ENCODE results near the gene MAP3K10.

MAP3K10 gene

DNA sequence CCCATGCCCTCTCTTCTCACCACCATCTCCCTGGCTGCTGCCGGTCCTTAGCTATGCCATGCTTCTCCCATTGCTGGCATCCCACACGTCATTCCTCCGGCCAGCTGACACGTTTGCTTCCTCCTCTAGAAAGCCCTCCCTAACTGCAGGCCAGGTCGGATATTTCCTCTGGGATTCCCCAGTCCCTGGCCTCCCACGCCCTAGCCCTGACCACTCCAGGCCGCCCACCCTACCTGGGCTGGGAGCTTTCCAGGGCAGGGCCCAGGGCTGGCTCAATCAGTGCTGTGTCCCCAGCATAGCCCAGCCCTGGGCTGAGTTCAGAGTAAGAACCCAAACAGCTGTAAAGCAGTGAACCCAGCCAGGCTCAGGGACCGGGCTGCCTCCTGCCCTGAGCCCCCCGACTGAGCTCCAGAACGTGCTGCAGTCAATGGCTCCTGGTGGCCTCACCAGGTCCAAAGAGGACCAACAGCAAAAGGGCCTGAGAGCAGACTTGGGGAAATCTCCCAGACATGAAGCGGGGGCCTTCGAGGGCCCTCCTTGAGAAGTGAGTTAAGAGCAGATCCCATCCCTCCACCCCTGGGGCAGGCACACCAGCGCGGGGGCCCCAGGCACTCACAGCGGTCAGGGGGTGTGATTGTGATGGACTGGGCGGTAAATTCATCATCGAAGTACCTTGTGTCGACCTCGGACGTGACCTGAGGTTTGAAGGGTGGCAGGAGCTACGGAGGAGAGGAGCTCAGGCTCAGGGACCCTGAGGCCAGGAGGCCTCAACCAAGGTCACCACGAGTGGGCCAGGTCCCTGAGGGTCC lies 43.4 kb downstream of the MAP3K10 start:
- no peak for DNase-seq

- no peak for DNase-seq
These were observed 44.2 kb downstream of the MAP3K10 start for GRCh38 chr19:40235238-40236025.

GRCh38 chr19:40236026-40236355 lies 44.8 kb downstream of the MAP3K10 start:
- DNase-seq: no peak

DNA sequence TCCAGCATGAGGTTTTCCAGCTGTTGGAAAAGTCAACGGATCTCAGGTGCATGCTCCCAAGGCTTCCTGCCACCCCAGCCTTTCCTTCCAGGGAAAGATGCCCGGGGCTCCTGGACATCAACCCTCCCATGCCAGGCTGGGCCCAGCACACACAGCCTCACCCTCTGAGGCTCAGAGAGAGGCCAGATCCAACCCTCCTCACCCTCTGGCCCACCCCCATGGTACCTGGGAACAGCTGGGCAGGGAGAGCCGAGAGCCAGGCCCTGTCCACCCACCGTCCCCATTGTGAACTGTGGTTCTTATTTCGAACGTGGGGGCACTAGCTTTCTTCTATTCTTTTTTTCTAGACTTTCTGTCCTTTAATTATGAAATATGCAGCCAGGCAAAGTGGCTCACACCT lies 45.1 kb downstream of the MAP3K10 start:
- DNase-seq: no peak

DNA sequence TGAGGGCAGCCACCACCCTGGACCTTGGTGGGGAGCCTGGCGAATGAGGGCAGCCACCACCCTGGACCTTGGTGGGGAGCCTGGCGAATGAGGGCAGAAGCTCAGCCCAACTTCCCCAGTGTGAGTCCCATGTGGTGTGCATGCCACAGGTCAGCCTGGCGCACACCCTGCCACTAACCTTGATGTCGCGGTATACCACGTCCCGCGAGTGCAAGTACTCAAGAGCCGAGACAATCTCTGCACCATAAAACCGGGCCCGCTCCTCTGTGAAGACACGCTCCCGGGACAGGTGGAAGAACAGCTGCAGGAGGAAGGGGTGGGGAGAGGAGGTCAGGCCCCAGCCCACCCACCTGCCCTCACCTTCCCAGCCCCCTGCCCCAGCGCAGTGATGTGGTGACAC lies 46.6 kb downstream of the MAP3K10 start:
- DNase-seq: no peak

DNA sequence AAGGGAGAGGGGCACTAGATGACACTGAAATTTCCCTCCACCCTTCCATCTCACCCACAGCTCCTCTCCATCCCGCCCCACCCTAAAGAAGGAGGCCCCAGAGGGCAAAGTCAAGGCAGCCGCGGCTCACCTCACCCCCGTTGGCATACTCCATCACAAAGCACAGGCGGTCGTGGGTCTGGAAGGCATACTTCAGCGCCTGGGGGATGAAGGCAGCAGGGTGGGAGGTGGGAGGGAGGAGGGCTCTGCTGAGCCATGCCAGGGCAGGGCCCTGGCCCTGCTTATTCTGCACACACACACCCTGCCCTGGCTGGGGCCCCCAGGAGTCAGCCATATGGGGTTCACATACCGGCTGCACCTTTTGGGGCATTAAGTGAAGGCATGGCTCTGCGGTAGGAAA lies 47.5 kb downstream of the MAP3K10 start:
- DNase-seq: no peak

- DNase-seq: no peak
These were observed 48.4 kb downstream of the MAP3K10 start for GRCh38 chr19:40239415-40240226.

GRCh38 chr19:40240332-40240731 lies 49.1 kb downstream of the MAP3K10 start:
- no peak for DNase-seq

- DNase-seq: no peak
These were observed 50.0 kb downstream of the MAP3K10 start for GRCh38 chr19:40241125-40241808.

GRCh38 chr19:40241809-40242384 lies 50.7 kb downstream of the MAP3K10 start:
- DNase-seq: no peak

GRCh38 chr19:40242480-40242879 lies 51.3 kb downstream of the MAP3K10 start:
- DNase-seq: no peak

DNA sequence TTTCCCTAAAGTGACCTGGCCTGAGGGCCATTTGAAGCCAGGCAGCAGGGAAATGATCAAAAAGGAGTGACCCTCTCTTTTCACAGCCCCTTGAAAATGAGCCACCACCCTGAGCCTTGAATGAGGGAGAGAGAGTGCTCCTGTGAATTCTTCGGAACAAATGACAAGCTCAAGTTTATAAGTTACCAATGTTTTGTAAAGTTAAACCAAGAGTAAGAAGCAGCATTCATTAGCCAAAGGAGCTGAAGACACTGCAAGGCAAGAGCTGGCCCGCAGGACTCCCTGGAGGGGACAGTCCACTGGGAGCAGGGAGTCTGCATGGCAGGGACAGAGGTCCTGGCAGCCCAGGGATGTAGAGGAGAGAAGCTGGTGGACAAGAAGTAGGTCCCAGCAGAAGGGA lies 52.0 kb downstream of the MAP3K10 start:
- DNase-seq: no peak

DNA sequence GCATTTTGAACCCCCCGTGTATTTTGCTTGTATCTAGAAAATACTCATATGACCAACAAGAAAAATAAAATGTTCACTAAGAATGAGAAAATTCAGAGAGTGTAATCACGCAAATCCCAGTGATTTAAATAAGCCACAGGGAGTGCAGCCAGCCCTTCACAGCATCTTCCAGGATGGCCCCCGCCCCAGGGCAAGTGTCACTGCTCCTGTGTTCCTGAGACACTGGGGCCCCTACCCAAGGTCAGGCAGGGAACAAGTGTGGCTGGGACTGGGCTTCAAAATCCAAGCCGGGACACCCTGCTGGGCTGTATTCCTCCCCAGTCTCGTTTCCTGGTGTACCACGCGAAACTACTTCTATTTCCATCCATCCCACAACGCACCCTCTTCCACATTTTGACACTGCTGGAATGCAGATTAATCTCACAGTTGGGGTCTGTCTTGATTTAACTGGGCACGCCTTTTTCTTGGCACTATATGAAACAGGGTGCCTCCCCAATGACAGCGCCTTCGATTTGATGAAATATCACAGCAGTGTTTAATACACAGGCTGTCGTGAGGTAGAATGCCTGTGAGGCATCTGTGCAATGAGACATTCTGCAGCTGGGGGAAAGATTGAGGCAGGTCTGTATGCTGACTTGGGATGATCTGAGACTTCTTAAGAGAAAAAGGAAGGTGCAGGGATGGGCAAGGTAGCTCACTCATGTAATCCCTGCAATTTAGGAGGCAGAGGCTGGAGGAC lies 53.5 kb downstream of the MAP3K10 start:
- DNase-seq: no peak

DNA sequence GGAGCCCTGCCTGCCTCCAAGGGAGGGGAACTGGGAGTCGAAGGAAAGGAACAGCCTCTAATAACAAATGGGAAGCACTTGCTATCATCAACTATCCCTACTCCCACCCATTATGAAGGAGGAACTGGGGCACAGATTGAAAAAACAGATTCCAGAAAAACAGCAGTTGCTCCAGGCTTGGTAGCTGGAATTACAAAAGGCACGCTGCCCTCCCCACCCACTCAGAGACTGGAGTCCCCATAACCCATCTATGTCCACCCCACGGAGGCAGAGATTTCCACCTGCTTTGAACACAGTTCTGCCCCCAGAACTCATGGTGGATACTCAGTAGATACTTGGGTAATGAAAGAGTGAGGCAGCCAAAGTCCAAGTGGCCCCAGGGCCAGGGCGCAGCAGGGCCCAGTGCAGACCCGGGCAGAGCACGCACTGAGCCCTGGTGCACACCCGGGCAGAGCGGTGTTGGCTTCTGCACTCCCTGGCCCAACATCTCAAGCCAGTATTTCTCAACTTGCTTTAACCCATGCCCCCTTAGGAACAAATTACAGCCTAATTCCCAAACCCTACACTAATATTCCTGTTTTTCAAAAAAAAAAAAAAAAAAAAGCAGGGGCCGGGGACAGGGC lies 54.4 kb downstream of the MAP3K10 start:
- no peak for DNase-seq

DNA sequence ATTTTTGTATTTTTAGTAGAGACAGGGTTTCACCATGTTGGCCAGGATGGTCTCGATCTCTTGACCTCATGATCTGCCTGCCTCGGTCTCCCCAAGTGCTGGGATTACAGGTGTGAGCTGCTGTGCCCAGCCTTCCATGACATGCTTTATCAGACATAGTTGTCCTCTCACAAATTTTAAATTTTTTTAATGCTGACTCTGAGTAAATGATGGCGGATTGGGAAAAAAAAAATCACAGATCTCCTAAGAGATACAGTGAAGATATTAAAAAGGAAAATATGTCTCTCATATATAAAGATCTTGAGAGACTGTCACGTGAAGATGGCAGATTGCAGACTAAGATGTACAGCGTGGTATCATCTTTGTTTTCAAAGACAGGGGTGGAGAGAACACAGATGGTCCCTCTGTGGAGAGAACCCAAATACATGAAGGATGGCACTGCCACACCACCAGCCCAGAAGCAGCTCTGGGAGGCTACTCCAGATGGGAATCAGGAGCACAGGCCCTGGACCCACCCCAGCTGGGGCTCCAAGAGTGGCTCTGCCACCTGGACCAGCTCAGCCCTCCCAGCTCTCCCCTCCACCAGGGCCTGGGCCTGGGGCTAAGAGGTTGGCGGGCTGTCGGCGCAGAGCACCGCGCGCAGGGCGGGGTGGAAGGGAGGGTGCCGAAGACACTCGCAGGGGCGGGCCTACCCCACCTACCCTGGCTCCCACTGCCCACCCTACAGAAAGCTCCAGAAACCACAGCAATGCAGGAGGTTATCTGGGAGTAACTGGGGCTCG lies 55.3 kb downstream of the MAP3K10 start:
- DNase-seq: no peak

GRCh38 chr19:40247178-40247577 lies 56.0 kb downstream of the MAP3K10 start:
- DNase-seq: no peak

DNA sequence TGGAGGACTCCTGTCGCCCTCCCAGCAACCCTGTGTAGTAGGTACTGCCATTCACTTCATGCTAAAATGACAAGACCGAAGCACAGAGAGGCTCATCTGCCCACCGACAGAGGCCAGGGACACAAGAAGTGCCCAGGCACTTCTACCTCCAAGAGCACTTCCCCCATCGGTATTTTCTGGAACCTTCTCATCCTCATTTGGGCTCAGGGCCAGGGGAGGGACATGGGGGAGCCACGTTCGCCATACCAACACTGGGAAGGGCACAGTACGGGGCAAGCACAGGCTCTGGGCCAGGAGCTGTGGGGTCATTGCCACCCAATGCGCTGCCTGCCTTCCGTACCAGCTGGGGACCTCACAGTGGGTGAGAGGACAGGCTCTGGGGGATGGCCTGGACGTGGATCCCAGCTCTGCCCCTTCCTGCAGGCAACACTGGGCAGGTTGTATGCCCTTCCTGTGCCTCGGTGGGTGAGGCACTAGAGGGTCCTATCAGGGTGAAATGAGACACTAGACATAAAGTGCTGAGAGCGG lies 56.6 kb downstream of the MAP3K10 start:
- DNase-seq: no peak

- DNase-seq: no peak
These were observed 58.0 kb downstream of the MAP3K10 start for GRCh38 chr19:40249201-40249600.

DNA sequence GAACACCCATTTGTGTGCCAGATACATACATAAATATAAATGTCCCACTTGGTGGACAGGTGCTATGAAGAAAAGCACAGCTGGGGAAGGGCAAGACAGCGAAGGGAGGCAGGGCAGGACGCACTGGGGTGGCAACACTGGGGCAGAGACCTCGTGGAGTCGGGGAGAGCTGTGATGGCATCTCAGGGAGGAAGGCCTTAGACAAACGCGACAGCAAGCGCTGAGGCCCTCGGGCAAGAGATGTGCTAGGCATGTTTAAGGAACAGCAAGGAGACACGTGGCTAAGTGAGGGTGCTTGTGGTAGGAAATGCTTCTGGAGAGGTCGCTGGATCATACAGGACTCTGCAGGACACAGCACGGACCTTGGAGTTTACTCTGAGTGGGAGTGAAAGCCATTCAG lies 58.6 kb downstream of the MAP3K10 start:
- no peak for DNase-seq

DNA sequence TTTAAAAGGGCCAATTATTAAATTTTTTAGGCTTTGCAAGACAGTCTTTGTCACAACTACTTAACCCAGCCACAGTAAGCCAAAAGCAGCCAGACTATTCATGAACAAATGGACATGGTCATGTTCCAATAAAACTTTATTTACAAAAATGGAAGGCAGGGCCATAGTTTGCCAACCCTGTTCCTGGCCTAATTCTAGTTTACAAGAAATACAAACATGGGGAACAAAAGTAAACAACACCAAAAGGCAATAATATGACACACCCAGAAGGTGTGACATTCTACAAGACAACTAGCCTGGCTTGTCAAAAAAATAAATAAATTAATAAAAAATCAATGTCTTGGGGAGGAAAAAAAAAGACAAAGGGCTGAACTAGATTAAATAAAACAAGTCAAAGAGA lies 60.0 kb downstream of the MAP3K10 start:
- DNase-seq: no peak

Data from NCI-H69 (cell line).